Mesodermal cell (in vitro differentiated cells): ENCODE measurements around the gene IGFBP1.
"Not testable (repeated sequence)": the region's sequence is repeated elsewhere in the genome, so short reads cannot be mapped to it uniquely, and the experiment has no call there.

Source experiments
- H3K27ac ChIP-seq: 2 replicates; pipeline ENCODE4 v1.7.0; 2013; ENCODE audit warnings: mild to moderate bottlenecking, low read depth, low read length, moderate library complexity; ENCODE audit not compliant: severe bottlenecking
- H3K36me3 ChIP-seq: 2 replicates; pipeline ENCODE4 v1.7.1; 2013; ENCODE audit warnings: mild to moderate bottlenecking, low read length, moderate library complexity; ENCODE audit not compliant: control insufficient read depth, insufficient read depth
- H3K4me1 ChIP-seq: one replicate; pipeline ENCODE4 v1.7.1; 2013; ENCODE audit warnings: mild to moderate bottlenecking, low read length; ENCODE audit not compliant: insufficient read depth, control insufficient read depth, poor library complexity, severe bottlenecking
- H3K4me3 ChIP-seq: 2 replicates; pipeline ENCODE4 v1.7.0; 2013; ENCODE audit warnings: low read length, control low read depth, mild to moderate bottlenecking; ENCODE audit not compliant: insufficient read depth, poor library complexity, severe bottlenecking; ENCODE audit errors: extremely low read depth
- H3K9me3 ChIP-seq: 2 replicates; pipeline ENCODE4 v1.7.1; 2013; ENCODE audit warnings: mild to moderate bottlenecking, low read length, moderate library complexity; ENCODE audit not compliant: control insufficient read depth
- WGBS, 2 experiments: methylation state at CpG; one replicate each; pipeline ENCODE4 v1.1.5; 2013; ENCODE audit warnings: missing lambda C conversion rate in 2 of 2; ENCODE audit not compliant: insufficient coverage in 2 of 2; 5-methylcytosine and 5-hydroxymethylcytosine counted together

IGFBP1 gene

GRCh38 chr7:45939574-45939973, 51.3 kb downstream of the IGFBP1 start:
- 87 to 96% methylated on average over 8 to 9 of the region's 11 CpGs for WGBS, 2 experiments
- no peak overlapping the region for H3K27ac ChIP-seq
- no peaks in the 10 kb centered on the region for H3K36me3 ChIP-seq
- H3K9me3 ChIP-seq = no peaks in the 10 kb centered on the region
- no peak overlapping the region for H3K4me3 ChIP-seq
- H3K4me1 ChIP-seq = no peaks in the 10 kb centered on the region

GRCh38 chr7:45940237-45940781, 52.0 kb downstream of the IGFBP1 start:
- H3K27ac ChIP-seq, H3K4me1 ChIP-seq, H3K9me3 ChIP-seq, H3K36me3 ChIP-seq, H3K4me3 ChIP-seq: not testable (repeated sequence)
- 88 to 98% methylated on average over 10 to 14 of the region's 14 CpGs for WGBS, 2 experiments

GRCh38 chr7:45940939-45941338, 52.7 kb downstream of the IGFBP1 start:
- no peaks in the 10 kb centered on the region for H3K9me3 ChIP-seq
- 67% methylated on average over 3 of the region's 7 CpGs; no CpG with 5 or more reads in 1 of the 2 experiments for WGBS, 2 experiments
- H3K4me3 ChIP-seq = no peak overlapping the region
- H3K36me3 ChIP-seq = no peaks in the 10 kb centered on the region
- no peak overlapping the region for H3K27ac ChIP-seq
- no peaks in the 10 kb centered on the region for H3K4me1 ChIP-seq
